GM21723 (cell line): ENCODE data around the gene SYNGR3.

ENCODE experiments used
- ATAC-seq: cut with Tn5 transposase; IDR thresholded peaks from one replicate; pipeline ENCODE4 v1.9.1; 2021; ENCODE audit warnings: mild to moderate bottlenecking, moderate library complexity; ENCODE audit not compliant: unreplicated experiment

The SYNGR3 gene

DNA sequence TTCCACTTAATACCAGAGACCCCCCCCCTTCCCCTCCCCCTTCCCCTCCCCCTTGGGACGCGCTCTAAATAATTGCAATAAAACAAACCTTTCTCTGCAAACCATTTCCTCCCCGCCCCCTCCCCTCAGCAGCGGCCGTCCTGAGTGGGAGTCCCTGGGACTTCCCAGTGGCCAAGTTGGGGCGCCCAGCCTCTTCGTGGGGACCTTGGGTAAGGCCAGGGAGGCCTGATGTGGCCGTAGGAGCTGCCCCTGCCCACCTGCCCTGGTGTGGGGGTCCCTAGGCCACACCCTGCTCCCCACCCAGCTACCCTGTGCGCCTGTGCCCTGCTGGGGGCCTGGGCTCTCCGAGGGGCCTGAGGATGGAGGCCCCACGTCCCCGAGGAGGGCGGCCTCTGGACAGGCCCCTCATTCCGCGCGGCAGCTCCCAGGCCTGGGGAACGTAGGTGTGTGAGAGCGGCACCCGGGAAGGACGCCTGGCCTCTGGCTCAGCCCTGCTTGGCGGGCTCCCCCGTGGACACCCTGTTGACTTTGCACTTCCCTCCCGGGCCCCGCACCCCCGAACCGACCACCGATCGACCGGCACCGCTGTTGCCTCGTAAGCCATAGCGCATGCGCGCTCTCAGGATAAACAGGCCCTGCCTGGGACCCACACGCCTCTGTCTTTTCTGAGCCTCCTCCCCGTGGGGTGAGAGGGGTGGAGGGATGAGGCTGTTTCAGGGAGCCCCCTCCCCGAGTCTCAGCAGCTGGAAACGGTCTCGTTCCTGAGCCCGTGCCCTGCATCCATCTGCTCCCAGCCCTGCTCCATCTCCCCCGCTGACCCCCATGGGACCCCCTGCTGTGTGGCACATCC is 48.8 kb downstream of the SYNGR3 start:
- ATAC-seq: no peak

- no peak for ATAC-seq
These were observed 49.7 kb downstream of the SYNGR3 start for GRCh38 chr16:2039274-2040031.

DNA sequence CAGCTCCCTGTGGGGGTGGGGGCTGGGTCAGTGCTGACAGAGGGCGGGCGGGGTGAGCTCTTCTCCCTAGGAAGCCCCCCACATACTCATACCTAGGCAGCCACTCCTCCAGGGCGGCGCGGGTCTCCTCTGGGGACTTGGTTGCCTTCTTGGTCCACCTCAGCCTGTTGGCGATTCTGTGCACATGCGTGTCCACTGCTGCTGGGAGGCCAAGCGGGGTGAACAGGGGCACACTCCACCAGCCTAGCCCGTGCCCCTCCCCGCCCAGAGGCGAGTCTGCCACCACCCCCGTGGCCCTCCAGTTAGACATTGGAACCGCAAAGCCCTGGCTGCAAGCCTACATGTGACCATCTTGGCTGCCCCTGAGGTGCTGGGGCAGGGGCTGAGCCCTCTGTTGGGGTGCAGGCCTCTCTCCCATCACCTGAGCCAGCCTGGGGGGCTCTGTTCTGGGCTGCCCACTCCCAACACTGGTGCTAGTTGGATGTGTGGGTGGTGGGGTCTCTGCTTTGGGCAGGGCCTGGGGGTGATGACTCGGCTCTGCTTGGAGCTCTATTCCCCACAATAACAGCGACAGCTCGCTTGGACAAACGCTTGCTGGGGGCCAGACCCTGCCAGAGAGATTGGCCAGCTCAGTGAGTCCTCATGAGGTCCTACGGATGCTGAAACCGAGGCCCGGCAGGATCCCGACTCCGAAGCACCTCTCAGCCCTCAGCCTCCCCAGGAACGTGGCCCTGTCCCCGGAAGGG is 50.4 kb downstream of the SYNGR3 start:
- ATAC-seq: no peak

DNA sequence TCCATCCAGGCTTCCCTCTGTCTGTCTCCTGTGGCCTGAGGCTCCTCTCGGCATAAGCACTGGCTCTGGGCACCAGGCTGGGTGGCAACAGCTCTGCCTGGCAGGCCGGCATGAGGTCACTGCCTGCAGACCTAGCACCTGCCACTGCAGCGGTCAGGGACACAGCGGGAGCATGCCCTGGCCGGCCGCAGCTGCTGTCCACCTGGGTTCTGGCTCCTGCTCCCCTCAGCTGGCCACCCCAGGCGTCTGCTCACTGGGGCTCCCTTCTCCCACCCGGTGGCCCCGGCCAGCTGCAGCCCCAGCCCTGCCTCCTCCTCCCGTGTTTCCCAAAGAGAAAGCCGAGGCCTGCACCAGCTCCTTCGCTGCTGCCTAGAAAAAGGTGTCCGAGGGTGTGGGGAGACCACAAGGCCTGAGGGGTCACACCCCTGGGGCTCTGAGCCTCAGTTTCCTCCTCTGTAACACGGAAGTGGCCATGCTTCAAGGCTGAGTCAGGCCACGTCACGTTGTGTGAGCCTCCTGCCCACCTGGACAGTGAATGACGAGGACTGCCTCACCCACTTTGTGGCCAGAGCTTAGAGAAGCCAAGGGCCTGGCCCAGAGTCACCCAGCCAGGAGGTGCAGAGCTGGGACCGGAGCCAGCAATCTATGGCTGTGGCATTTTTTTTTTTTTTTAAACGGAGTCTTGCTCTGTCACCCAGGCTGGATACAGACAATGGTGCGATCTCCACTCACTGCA is 51.2 kb downstream of the SYNGR3 start:
- no peak for ATAC-seq

GRCh38 chr16:2042171-2042985 is 52.6 kb downstream of the SYNGR3 start:
- ATAC-seq: no peak

DNA sequence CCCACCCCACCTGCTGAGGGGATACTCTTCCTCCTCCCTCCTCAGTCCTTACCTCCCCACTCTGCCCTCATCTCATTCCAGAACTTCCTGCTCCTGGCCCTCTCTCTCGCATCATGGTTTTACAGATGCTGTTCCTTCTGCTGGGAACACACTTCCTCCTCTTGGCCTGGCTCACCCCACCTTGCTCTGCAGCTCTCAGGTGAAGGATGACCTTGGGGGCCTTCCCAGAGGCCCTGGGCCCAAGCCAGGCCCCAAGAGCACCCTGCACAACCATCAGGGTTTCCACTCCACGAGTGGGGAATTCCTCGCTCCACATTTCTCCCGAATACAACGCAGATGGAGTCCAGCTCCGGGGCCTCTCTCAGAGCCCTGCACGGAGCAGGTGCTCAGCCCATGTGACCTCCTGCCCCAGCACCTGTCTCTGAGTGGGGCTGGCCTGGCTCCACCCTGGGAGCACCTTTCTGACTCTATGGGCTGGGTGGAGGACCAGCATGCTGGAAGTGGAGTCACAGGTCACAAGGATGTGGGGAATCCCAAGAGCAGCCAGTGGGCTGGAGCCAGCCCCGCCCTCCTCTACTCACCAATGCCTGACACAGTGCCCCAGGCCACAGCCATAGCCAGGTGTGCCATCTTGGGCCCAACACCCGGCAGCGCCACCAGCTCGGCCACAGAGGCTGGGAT is 53.4 kb downstream of the SYNGR3 start:
- no peak for ATAC-seq
